KMS-11 (cell line): ENCODE results near the gene FRY.

Experiments used
- H2AFZ ChIP-seq: fragments of 200-600 bp; sonication (generic); 2 replicates; pipeline ENCODE4 v1.6.1; 2016; ENCODE audit warnings: antibody characterized with exemption, mixed run types, low read depth
- H3K27ac ChIP-seq: fragments of 200-600 bp; sonication (generic); 2 replicates; pipeline ENCODE4 v1.6.1; 2016; ENCODE audit warnings: mild to moderate bottlenecking, mixed run types
- H3K27me3 ChIP-seq: fragments of 200-600 bp; sonication (generic); 2 replicates; pipeline ENCODE4 v1.6.1; 2017; ENCODE audit warnings: mild to moderate bottlenecking, low read depth, mixed run types, moderate library complexity; ENCODE audit not compliant: insufficient read depth
- H3K36me3 ChIP-seq: fragments of 200-600 bp; sonication (generic); 2 replicates; pipeline ENCODE4 v1.6.1; 2017; ENCODE audit warnings: mild to moderate bottlenecking, mixed run types; ENCODE audit not compliant: insufficient read depth
- H3K4me1 ChIP-seq: fragments of 200-600 bp; sonication (generic); 2 replicates; pipeline ENCODE4 v1.6.1; 2016; ENCODE audit warnings: mild to moderate bottlenecking, low read depth, mixed run types; ENCODE audit not compliant: poor library complexity, severe bottlenecking
- H3K4me2 ChIP-seq: fragments of 200-600 bp; sonication (generic); 2 replicates; pipeline ENCODE4 v1.7.0; 2016; ENCODE audit warnings: mild to moderate bottlenecking, mixed run types
- H3K4me3 ChIP-seq: fragments of 200-600 bp; sonication (generic); IDR thresholded peaks from 2 replicates; pipeline ENCODE4 v1.6.1; 2017; ENCODE audit warnings: low read depth, low read length, mixed read lengths; ENCODE audit not compliant: insufficient read depth
- H3K79me2 ChIP-seq: fragments of 200-600 bp; sonication (generic); 2 replicates; pipeline ENCODE4 v1.6.1; 2016; ENCODE audit warnings: low read depth, mixed run types; ENCODE audit not compliant: insufficient read depth
- H3K9ac ChIP-seq: fragments of 200-600 bp; sonication (generic); 2 replicates; pipeline ENCODE4 v1.6.1; 2016; ENCODE audit warnings: mild to moderate bottlenecking, mixed run types
- H4K20me1 ChIP-seq: fragments of 200-600 bp; sonication (generic); 2 replicates; pipeline ENCODE4 v1.6.1; 2016; ENCODE audit warnings: mild to moderate bottlenecking, mixed run types; ENCODE audit not compliant: insufficient read depth
- TF ChIP-seq, protein P1 (sequence below): fragments of 200-600 bp; sonication (generic); conservative IDR thresholded peaks from 2 replicates; pipeline ENCODE4 v1.6.1; 2017; ENCODE audit warnings: low read depth, mild to moderate bottlenecking, antibody characterized with exemption, low read length, moderate library complexity, mixed read lengths

Gene FRY

GRCh38 chr13:32019612-32020233, 11.9 kb upstream of the FRY start:
- no peaks in the 10 kb centered on the region for H3K79me2 ChIP-seq
- H3K36me3 ChIP-seq, result no peaks in the 10 kb centered on the region
- no peak overlapping the region for H3K4me2 ChIP-seq
- H3K4me3 ChIP-seq, result no peak overlapping the region
- no peak overlapping the region for H2AFZ ChIP-seq
- H4K20me1 ChIP-seq, result no peaks in the 10 kb centered on the region
- TF ChIP-seq, protein P1, sequence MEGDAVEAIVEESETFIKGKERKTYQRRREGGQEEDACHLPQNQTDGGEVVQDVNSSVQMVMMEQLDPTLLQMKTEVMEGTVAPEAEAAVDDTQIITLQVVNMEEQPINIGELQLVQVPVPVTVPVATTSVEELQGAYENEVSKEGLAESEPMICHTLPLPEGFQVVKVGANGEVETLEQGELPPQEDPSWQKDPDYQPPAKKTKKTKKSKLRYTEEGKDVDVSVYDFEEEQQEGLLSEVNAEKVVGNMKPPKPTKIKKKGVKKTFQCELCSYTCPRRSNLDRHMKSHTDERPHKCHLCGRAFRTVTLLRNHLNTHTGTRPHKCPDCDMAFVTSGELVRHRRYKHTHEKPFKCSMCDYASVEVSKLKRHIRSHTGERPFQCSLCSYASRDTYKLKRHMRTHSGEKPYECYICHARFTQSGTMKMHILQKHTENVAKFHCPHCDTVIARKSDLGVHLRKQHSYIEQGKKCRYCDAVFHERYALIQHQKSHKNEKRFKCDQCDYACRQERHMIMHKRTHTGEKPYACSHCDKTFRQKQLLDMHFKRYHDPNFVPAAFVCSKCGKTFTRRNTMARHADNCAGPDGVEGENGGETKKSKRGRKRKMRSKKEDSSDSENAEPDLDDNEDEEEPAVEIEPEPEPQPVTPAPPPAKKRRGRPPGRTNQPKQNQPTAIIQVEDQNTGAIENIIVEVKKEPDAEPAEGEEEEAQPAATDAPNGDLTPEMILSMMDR, result peak; percentile 38; the same call in 1 of the 2 replicates
- no peaks in the 10 kb centered on the region for H3K4me1 ChIP-seq
- H3K27me3 ChIP-seq, result no peaks in the 10 kb centered on the region
- no peak overlapping the region for H3K9ac ChIP-seq
- no peak overlapping the region for H3K27ac ChIP-seq

DNA sequence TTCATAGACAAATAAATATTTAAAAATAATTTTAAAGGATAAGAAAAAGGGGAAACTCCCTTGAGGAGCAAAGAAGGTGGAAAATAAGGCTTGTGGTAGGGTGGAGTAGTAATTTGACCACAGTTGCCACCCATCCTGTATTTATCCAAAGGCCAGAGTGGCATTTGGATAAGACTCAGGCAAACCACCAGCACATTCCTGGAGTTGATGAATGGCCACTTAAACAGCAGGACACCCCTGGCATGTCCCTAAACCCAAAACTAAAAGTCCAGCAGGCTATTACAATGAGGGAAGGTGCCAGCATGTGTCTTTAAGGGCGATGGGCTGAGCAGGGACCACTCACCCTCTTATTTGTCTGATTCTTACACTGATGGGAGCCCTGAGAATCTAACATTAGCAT, 9.8 kb upstream of the FRY start:
- Histone ChIP-seq H3K36me3 (no peaks in the 10 kb centered on the region), H3K4me3 (no peak overlapping the region), H2AFZ (no peak overlapping the region), H3K4me1 (no peaks in the 10 kb centered on the region), H3K27ac (no peak overlapping the region), H3K4me2 (no peak overlapping the region), H3K9ac (no peak overlapping the region), H3K79me2 (no peaks in the 10 kb centered on the region), H3K27me3 (no peaks in the 10 kb centered on the region), H4K20me1 (no peaks in the 10 kb centered on the region)
- TF ChIP-seq, protein P1, result no peak

- H3K36me3 ChIP-seq, result no peaks in the 10 kb centered on the region
- no peak overlapping the region for H2AFZ ChIP-seq
- TF ChIP-seq, protein P1, result no peak
- no peak overlapping the region for H3K4me2 ChIP-seq
- no peak overlapping the region for H3K27ac ChIP-seq
- no peak overlapping the region for H3K4me3 ChIP-seq
- no peaks in the 10 kb centered on the region for H3K79me2 ChIP-seq
- no peaks in the 10 kb centered on the region for H4K20me1 ChIP-seq
- H3K4me1 ChIP-seq, result no peaks in the 10 kb centered on the region
- no peaks in the 10 kb centered on the region for H3K27me3 ChIP-seq
- H3K9ac ChIP-seq, result no peak overlapping the region
Measured at GRCh38 chr13:32022311-32022710, 9.3 kb upstream of the FRY start.

- no peak overlapping the region for H3K27ac ChIP-seq
- no peaks in the 10 kb centered on the region for H4K20me1 ChIP-seq
- H3K4me1 ChIP-seq, result no peaks in the 10 kb centered on the region
- H3K9ac ChIP-seq, result no peak overlapping the region
- H3K36me3 ChIP-seq, result no peaks in the 10 kb centered on the region
- TF ChIP-seq, protein P1, result no peak
- no peak overlapping the region for H2AFZ ChIP-seq
- no peak overlapping the region for H3K4me2 ChIP-seq
- H3K27me3 ChIP-seq, result no peaks in the 10 kb centered on the region
- H3K4me3 ChIP-seq, result no peak overlapping the region
- H3K79me2 ChIP-seq, result no peaks in the 10 kb centered on the region
Measured at GRCh38 chr13:32023096-32023495, 8.5 kb upstream of the FRY start.
